Epidermal melanocyte (primary cell): ENCODE results near the gene DPEP2.

Experiments
- DNase-seq: peaks from one replicate; pipeline ENCODE4 v3.0.0; 2011; ENCODE audit warnings: low spot score; ENCODE audit not compliant: insufficient read length

Gene DPEP2

GRCh38 chr16:67957622-67958021, 41.7 kb downstream of the DPEP2 start:
- DNase-seq: no peak

DNA sequence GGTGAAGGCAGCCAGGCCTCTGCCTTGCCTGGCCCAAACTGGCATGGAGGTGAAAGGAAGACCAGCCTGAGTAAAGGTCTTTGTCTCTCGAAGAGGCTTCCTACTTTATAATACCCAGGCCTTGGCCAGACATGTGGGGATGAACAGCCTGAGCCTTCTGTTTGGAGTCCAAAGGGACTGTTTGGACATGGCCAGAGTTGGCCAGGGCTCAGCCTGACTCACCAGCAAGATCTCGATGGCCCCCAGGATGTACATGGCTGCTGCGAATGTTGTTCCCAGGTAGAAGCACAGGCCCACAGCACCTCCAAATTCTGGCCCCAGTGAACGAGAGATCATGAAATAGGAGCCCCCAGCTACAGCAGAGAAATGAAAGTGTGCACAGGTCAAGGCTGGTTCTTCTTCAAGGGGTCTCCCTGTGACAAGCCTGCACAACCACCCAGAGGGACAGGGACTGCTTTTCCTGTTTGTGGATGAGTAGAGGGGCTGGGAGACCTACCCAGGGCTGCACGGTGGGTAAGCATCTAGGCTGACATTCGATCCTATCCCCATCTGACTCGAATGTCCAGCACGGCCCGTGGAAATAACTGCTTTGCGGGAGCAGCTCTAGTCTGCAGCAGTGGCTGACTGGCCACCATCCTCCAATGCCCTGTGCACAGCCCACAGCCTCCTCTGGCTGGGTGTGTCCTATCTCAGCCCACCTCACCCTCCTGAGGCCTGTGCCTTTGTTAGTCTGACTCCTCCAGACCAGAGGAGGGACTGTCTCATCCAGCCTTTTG, 44.7 kb downstream of the DPEP2 start:
- no peak for DNase-seq

- no peak for DNase-seq
Observed at GRCh38 chr16:67953641-67954375, 45.5 kb downstream of the DPEP2 start.

- DNase-seq: no peak
Observed at GRCh38 chr16:67951485-67951884, 47.8 kb downstream of the DPEP2 start.

GRCh38 chr16:67950335-67950843, 48.9 kb downstream of the DPEP2 start:
- no peak for DNase-seq

- no peak for DNase-seq
Observed at GRCh38 chr16:67949645-67950044, 49.6 kb downstream of the DPEP2 start.

DNA sequence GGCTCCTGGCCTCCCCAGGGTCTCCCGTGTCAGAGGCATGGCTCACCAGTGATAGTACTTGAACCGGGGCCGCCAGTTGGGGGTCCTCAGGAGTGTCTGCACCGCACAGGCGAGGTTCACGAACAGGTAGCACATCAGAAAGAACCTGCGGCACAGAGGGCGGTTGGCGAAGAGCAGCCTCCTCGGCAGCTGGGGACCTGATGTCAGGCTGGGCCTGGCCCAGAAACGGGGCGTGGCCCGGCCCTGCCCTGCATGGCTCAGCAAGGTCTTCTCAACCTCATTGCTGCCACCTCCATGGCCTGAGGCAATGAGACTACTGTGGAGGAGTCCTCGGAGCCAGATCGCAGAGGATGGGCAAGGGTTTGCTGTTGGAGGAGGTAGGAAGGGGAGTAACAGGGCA, 51.3 kb downstream of the DPEP2 start:
- DNase-seq: no peak

GRCh38 chr16:67946966-67947558, 52.2 kb downstream of the DPEP2 start:
- DNase-seq: no peak

DNA sequence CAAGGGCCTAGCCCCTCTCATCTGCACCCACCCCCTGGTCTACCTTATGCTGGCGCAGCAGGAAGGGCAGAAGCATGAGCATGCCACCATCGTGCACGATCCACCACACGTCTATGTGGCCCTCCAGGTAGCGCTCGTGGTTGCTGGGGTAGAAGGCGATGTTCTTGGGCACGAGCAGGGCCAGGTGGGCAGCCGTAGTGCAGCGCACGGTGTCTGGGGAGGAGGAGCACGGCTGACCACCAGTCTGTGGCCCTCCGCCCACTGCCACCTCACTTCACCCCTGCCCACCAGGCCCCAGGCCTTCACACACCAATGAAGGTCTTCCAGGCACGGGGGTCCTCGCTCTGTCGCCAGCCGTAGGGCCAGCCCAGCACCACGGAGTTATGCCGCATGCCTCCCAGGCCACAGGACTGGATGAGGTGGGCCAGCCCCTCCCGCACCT, 53.1 kb downstream of the DPEP2 start:
- no peak for DNase-seq

DNA sequence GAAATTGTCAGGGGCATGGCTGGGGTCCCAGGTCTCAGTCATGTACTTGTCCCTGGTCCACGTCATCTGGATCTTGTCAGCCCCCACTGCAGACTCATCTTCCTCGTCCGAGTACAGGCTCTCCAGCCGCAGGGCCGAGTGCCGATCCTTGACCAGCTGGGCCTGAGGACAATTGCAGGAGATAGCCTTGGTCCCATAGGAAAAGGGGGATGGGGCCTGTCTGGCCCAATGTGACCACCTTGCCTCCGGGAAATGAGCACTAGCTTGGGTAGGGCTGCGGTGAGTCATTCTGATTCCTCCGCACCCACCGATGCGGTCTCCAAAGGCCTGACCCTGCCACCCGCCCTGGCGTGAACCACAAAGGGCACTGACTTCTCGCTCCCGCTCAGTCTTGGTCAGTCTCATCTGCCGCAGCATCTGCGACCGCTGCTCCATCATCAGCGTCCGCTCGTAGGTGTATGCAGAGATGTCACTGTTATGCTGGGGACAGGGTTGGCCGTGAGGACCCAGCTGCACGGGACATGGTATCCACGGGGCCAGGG, 53.8 kb downstream of the DPEP2 start:
- no peak for DNase-seq

DNA sequence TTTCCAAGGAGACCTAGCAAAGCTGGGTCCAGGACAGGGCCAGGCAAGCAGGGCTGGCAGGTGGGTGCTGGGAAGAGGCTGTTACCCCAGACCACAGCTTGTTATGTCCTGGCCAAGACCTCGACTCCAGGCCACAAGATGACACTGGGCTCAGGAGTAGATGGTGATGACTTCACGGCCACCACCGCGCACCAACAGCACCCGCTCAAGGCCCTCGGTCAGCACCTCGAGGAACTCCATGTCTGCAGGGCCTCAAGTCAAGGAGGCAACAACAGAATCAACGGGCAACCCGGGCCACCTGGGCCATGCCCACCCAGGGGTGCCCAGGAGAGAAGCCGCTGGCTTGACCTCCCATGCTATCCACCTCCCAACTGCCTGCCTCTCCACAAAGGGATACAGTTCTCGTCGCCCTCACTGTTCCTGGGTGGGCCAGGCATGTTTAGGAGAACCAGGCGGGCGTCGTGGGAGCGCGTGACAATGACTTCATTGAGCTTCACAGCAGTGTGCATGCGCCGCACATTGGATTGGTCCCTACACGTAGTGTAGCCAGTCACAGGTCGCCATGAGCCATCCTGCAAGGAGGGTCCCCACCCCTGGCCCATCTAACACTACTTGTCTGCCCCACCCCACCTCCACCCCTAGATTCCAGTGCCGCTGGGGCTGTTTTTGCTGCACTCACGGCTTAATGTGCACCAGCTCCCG, 54.4 kb downstream of the DPEP2 start:
- no peak for DNase-seq

DNA sequence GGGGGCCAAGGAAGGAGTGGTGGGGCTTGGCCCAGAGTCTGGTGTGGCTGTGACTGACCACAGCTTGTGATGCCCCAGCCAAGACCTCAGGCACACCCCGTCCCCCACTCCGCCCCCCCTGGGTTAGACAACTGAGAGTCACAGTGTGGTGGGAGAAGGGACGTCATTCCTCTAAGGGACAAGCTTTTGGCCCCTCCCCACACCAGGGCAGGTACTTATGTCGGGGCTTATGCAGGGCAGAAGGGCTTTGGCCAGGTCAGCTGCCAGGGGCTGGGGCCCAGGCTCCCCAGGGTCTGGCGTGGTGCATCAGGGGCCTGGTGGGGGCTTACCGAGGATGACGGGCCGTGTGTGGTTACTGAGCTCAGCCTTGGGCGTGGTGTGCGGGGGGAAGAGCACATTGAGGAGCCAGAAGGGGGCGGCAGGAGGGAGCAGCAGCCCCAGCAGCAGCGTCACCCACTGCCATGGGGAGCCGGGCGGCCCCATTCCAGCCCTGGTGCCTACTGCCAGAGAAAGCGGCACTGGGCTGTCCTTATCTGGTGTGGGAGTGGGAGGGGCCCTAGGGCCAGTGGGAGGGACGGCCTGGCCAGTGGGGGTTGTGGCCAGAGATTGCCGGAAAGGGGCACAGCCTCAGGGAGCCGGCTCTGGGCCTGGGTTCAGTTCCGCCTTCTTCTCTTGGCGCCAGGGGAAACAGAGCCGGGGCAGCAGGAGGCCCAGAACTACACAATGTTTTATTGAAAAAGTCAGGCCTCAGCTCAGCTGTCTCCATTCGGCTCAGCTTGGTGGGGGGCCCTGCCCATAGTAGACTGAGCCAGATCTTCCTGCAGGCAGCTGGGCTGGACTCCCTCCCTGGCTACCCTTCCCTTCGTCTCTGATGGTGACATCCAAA, 55.4 kb downstream of the DPEP2 start, which contains the start of gene LCAT:
LCAT (minus strand) TSS at position 502 of the 886 bp plus-strand sequence; CDS start at position 483, 19 bp downstream.
- no peak for DNase-seq

DNA sequence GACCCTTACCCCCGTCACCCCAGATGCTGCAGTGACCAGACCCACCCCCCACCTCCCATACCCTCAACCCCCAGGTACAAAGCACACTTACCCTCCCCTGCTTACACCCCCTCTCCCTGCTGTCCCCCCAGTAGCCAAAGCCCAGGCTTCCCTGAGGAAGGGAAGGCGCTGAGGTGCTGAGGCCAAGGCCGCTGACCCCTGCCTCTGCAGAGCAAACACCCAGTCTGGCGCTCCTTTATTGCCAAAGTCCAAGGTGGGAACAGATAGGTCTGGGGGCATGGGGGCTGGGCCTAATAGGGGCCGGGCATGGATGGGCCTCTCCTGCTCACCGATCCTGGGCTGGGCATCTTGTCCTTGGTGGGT, 56.0 kb downstream of the DPEP2 start:
- DNase-seq: no peak

DNA sequence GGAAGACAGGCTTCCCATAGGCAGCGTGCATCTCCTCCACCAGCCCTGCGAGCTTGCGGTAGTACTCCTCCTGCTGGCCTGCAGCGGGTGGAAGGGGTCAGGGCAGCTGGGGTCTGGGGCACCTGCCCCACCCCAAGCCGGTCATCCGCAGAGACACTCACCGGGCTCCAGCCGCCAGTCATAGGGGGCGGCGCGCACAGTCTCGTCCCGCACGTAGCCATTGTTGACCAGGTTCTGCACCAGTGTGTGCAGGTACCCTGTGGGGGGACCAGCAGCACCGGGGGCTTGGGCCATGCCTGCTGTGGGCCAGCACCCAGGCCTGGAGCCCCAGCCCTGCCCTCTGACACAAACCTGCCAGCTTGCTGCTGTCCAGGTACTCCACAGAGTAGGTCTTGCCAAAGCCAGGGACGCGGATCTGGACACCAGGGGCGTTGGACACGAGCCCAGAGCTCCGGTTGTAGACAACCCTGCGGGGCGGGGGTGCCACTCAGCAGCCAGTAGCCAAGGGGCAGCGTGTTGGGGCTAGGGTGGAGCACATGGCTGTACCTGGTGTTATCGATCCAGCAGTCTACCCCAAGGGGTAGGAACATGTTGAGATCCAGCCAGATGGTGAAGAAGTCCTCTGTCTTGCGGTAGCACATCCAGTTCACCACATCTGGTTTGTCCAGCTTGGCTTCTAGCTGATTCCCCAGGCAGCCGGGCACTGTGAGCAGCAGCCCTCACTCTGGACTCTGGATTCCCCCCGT, 56.6 kb downstream of the DPEP2 start:
- no peak for DNase-seq

- no peak for DNase-seq
Observed at GRCh38 chr16:67942200-67942509, 57.1 kb downstream of the DPEP2 start.

GRCh38 chr16:67941469-67942199, 57.6 kb downstream of the DPEP2 start:
- DNase-seq: no peak

GRCh38 chr16:67940446-67941089, 58.7 kb downstream of the DPEP2 start:
- no peak for DNase-seq
